GM12864 (cell line): ENCODE measurements around the gene ITGA2B.
A peak's percentile ranks its signal among the peaks of the same experiment; 100 is the strongest.

Experiments
- DNase-seq: peaks from one replicate; pipeline ENCODE4 v3.0.0-alpha.2; 2011; ENCODE audit warnings: low read depth
- H3K4me3 ChIP-seq: 2 replicates; pipeline ENCODE4 v1.5.1; 2011; ENCODE audit warnings: mild to moderate bottlenecking, low read depth, low read length, control low read depth
- TF ChIP-seq, protein P1 (sequence below): IDR thresholded peaks from 2 replicates; pipeline ENCODE4 v1.5.1; 2011; ENCODE audit warnings: low read depth, mild to moderate bottlenecking, moderate library complexity, low read length, control low read depth, inconsistent platforms; ENCODE audit errors: missing control alignments

Gene ITGA2B

DNA sequence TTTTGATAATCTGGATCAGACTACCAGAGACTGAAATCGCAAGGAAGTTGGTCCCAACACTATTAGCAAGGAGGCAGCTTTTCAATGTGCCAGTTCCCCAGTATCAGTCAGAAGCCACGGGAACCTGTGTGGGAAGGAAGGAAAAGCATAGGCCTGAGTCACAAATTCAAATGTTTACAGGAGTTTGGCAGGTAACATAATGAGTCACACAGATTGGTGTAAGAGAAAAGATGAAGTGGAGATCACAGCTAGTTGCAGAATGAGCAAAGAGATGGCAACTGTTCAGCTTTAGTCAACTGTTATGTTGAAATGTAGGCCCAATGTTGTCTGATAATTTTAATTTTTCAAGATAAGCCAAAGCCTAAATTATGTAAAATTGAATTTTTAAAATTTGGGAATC, 28.1 kb upstream of the ITGA2B start:
- TF ChIP-seq, protein P1, sequence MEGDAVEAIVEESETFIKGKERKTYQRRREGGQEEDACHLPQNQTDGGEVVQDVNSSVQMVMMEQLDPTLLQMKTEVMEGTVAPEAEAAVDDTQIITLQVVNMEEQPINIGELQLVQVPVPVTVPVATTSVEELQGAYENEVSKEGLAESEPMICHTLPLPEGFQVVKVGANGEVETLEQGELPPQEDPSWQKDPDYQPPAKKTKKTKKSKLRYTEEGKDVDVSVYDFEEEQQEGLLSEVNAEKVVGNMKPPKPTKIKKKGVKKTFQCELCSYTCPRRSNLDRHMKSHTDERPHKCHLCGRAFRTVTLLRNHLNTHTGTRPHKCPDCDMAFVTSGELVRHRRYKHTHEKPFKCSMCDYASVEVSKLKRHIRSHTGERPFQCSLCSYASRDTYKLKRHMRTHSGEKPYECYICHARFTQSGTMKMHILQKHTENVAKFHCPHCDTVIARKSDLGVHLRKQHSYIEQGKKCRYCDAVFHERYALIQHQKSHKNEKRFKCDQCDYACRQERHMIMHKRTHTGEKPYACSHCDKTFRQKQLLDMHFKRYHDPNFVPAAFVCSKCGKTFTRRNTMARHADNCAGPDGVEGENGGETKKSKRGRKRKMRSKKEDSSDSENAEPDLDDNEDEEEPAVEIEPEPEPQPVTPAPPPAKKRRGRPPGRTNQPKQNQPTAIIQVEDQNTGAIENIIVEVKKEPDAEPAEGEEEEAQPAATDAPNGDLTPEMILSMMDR = no peak
- peak; percentile 40 for DNase-seq
- no peak overlapping the region for H3K4me3 ChIP-seq

DNA sequence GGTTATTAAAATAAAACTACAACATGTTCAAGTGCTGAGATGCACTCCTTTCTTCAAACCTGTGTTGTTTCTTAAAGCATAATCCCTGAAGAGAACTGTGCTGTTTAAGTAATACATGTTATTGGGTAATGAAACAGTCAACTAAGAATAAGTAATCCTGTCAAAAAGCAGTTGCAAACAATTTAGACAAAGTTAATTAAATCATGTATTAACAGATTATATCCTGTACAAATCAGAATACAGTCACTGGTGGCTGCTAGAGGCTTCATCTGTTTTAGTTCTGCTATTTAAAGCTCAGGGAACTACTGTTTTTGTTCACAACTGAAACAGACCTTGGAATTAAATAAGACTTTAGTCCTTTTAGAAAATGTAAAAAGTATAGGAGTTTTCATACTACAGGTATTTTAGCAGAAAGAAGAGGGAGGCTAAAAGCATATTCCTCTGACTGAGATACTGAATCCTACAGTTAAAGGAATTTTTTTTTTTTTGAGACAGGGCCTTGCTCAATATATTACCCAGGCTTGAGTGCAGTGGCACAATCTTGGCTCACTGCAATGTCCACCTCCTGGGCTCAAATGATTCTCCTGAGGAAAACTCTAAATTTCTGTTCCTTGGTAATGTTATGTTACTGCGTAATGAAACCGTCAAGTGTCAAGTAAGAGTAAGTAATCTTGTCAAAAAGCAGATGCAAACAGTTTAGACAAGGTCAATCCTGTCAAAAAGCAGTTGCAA, 27.3 kb upstream of the ITGA2B start:
- H3K4me3 ChIP-seq = no peak overlapping the region
- no peak for DNase-seq
- TF ChIP-seq, protein P1 = no peak

DNA sequence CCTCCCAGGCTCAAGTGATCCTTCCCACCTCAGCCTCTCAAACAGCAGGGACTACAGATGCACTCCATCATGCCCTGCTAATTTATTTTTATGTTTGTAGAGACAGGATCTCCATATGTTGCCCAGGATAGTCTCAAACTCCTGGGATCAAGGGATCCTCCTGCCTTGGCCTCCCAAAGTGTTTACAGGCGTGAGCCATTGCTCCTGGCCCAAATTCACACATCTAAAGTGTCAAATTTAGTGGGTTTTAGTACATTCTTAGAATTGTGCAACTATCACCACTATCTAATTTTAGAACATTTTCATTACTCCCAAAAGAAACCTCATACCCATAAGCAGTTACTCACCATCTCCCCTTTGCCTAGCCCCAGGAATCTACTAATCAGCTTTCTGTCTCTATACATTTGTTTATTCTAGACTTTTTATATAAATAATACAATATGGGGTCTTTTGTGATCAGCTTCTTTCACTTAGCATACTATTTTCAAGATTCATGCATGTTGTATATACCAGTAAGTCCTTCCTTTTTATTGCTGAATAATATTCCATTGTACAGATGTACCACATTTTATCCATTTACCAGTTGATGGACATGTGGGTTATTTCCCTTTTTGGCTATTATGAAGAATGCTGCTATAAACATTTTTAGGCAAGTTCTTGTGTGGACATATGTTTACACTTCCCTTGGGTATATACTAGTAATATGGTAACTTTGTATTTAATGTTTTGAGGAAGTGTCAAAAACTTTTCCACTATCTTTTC, 25.1 kb upstream of the ITGA2B start:
- no peak overlapping the region for H3K4me3 ChIP-seq
- DNase-seq = no peak
- TF ChIP-seq, protein P1 = no peak

DNA sequence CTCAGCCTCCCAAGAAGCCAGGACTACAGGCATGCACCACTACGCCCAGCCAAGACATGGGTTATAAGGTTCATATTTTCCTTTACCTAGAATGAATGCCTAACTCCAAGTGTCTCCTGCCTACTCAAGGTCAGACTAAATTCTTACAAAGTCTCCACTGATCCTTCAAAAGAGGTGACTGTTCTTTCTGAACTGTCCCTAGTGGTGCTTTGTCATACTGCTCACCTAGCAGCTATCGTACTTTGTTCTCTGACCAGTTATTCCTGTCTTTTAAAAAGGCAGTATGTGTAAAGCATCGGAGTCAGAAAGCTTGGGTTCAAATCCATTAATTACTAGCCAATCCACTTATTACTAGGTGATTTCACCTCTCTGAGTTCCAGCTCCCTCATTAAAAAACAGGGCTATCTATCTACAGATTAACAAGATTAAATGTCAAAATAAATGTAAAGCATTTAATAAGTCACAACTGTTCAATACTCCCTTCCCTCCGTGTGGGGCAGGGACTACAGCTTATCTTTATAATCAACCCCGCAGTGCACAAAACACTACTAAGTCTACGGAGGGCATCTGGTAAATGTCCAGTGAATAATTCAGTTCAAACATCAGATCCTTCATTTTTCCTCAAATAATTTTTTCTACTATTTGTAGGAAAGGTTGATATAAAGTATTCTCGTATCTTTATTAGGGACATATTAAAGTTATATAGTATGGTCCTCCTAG, 20.0 kb upstream of the ITGA2B start:
- TF ChIP-seq, protein P1 = peak; percentile 45
- no peak overlapping the region for H3K4me3 ChIP-seq
- DNase-seq = no peak

DNA sequence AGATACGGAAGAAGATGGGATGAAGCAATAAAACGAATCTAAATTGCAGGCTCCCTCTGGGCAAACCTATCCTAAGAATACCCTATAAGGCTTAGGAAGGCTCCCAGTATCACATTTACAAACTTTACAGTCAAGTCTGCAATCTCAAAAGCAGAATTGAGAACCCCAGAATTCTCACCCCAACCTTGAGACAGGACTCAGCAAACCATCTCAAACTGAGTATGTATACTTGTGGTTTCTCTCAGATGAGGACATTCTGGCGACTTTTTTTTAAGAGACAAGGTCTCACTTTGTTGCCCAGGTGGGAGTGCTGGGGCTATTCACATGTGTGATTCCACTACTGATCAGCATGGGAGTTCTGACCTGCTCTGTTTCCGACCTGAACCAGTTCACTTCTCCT, 19.3 kb upstream of the ITGA2B start:
- TF ChIP-seq, protein P1 = no peak
- peak; percentile 30 for DNase-seq
- H3K4me3 ChIP-seq = no peak overlapping the region

DNA sequence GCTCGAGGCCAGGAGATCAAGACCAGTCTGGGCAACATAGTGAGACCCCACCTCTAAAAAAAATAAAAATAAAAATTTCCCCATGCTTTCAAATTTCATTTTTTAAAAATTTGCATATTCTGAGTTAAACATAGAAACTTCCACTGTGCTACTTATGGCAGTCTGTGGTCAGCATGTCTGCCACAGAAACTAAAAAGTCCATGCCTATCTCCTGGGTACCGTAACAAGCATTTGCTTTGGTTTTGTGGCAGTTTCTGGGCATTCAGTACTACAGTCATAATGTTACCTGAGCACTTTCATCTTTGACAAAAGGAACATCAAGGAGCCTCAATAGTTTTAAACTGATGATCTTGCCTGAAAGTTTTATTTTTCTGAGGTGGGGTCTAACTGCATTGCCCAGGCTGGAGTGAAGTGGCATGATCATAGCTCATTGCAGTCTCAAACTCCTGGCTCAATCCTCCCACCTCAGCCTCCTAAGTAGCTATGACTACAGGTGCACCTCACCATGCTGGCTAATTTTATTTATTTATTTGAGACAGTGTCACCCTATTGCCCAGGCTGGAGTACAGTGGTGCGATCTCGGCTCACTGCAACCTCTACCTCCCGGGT, 13.2 kb upstream of the ITGA2B start:
- TF ChIP-seq, protein P1 = no peak
- H3K4me3 ChIP-seq = no peak overlapping the region
- DNase-seq = peak; percentile 60
